D721Med (cell line): Measurements from ENCODE around the gene FGF11.

ENCODE experiments used
- DNase-seq: peaks from one replicate; pipeline ENCODE4 v3.0.0; 2011; ENCODE audit warnings: low spot score; ENCODE audit not compliant: insufficient read length
- FAIRE-seq: peaks from 2 replicates; lab custom pipeline; 2011; peaks lifted over from hg19 to GRCh38; lab: Jason Lieb, UNC
- TF ChIP-seq, protein P1 (sequence below): IDR thresholded peaks from 2 replicates; pipeline ENCODE4 v1.5.1; 2012; ENCODE audit warnings: mild to moderate bottlenecking, control low read depth; ENCODE audit not compliant: insufficient read depth; ENCODE audit errors: missing control alignments

FGF11 gene

DNA sequence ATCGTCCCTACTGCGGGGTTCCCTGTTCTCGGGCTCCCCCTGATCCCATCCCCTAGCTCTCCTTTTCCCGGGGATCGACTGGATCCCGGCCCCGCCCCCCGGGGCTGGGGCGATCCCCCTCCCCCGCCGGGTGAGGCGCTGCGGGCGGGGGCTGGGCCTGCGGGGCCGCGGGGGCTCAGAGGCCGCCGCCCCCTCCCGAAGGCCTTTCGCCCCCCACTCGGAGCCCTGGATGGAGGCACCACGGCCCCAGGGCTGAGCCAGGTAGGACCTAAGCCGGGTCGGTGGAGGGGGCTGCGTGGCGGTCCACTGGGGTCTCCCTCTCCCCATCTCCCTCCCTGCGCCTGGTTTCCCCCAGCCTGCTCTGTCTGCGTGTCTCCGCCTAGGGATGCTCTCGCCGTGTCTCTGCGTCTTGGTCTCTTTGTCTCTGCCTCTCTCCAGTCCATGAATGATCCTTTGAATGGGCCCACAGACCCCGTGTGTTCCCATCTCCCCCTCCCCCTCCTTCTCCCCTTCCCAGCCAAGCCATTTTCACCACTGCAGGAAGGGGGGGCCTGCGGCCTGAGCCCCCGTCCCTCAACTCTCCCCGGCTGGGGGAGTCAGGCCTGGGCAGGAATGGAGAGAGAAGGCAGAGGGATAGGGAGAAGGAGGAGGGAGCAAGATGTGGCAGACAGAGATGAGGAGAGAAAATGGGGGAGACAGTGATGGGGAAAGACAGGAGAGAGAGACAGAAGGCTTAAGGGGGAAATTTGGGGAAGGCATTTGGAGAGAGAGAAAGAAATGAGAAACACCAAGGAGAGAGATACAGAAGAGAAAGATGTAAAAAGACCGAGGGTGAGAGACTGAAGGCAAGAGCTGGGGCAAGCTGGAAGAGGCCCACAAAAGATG lies 33.7 kb upstream of the FGF11 start:
- TF ChIP-seq, protein P1, sequence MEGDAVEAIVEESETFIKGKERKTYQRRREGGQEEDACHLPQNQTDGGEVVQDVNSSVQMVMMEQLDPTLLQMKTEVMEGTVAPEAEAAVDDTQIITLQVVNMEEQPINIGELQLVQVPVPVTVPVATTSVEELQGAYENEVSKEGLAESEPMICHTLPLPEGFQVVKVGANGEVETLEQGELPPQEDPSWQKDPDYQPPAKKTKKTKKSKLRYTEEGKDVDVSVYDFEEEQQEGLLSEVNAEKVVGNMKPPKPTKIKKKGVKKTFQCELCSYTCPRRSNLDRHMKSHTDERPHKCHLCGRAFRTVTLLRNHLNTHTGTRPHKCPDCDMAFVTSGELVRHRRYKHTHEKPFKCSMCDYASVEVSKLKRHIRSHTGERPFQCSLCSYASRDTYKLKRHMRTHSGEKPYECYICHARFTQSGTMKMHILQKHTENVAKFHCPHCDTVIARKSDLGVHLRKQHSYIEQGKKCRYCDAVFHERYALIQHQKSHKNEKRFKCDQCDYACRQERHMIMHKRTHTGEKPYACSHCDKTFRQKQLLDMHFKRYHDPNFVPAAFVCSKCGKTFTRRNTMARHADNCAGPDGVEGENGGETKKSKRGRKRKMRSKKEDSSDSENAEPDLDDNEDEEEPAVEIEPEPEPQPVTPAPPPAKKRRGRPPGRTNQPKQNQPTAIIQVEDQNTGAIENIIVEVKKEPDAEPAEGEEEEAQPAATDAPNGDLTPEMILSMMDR: no peak
- FAIRE-seq: no peak

DNA sequence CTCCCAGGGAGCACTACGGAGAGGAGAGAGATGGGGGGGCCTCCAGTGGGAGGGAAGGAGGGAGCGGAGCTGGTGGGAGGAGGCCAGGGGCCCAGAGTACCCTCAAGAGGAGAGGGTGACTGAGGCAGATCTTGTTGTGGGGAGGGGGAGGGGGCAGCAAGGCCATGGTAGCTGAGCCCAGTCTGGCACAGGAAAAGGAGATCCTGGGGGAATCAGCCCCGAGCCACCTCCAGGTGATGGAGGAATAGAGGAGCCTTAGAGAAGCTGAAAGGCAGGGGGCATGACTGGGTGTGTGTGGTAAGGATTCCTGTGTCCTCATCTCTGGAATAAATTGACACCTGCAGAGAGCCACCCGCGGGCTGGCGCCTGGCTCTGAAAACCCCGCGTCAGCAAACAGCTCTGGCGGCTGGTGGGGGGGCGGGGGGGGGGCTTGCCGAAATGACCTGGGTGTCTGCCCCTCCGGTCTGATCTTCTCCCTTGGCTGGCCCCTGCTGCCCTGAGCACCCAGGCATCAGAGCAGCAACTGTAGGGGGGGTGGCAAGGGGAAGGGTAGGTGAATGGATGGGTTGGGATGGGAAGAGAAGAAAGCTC lies 33.0 kb upstream of the FGF11 start:
- FAIRE-seq (no peak), DNase-seq (no peak)
- TF ChIP-seq, protein P1: no peak

More for the DNA sequence above, 33.7 kb upstream of the FGF11 start:
- no peak for DNase-seq

- DNase-seq: no peak
- no peak for FAIRE-seq
- TF ChIP-seq, protein P1: no peak
Observed at GRCh38 chr17:7407082-7407481, 32.2 kb upstream of the FGF11 start.

DNA sequence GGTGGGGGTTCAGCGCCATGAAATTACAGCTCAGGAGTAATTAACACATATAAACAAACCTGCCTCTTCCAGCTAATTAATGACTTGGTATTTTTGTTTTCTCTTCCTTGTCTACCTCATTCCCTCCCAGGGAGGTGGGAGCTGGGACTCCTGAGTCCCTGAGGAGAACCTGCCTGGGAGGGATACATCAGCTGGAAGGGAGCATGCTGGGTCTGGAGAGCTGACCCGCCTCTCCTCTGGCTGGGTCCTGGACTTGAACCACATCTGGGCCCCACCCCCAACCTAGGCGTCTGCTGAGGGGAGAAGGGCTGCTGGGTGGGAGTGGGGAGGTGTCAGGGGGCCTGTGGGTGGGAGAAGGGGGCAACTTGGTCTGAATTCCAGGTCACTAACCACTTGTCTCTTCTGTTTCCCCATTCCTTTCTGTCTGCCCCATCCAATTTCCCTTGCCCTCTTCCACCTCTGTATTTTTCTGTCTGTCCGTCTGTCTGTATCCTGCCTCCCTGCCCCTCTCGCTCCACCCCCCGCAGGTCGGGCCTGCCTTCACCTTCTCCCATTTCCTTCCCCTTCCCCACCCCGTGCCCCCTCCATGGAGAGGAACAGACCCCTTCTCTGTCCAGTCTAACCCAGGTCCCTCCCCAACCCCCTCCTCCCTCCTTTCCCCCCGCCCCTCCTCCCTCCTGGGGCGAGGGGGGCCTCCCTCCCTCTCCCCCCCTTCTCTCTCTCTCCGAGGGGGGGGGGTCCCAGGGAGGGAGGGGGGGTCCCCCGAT lies 31.6 kb upstream of the FGF11 start, which contains the start of gene NLGN2:
Gene NLGN2, plus strand, starts transcription at position 361 of the 767 bp plus-strand sequence. CDS start 411 bp downstream, outside the sequence.
- DNase-seq (no peak), FAIRE-seq (no peak)
- TF ChIP-seq, protein P1: no peak

GRCh38 chr17:7408252-7408727 lies 31.0 kb upstream of the FGF11 start:
- TF ChIP-seq, protein P1: no peak
- no peak for FAIRE-seq

DNA sequence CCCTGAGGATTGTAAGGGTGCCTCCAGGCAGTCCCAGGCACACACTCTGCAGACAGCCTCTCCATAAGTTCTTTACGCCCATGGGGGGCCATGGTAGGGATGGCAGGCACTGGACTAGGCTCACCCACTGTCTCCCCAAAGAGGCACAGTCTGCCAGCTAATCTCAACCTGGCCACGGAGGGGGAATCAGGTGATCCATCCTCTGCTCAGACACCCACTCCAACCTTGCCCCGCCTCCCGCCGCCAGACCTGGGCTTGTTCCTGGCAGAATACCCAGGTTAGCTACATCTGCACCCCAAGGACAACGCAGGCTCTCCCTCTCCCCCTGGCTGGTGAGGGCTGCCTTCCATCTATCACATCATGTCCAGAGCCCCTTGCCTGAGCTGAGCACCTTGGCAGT lies 30.4 kb upstream of the FGF11 start:
- TF ChIP-seq, protein P1: no peak
- DNase-seq: no peak
- no peak for FAIRE-seq

More at GRCh38 chr17:7408252-7408727, 31.0 kb upstream of the FGF11 start:
- no peak for DNase-seq
